Posterior vena cava (tissue), 2 donors: ENCODE measurements around the gene ZNF701. TPM values are rescaled to one million over a fixed set of nuclear protein-coding genes. Genes with fewer than 3 reads are reported as not detected.
"Not testable (repeated sequence)": the region's sequence is repeated elsewhere in the genome, so short reads cannot be mapped to it uniquely, and the experiment has no call there.

Source experiments
- DNase-seq: peaks from one replicate; pipeline ENCODE4 v3.0.0-alpha.2; 2020; ENCODE audit warnings: low spot score
- intact Hi-C, 2 donors: fragments of 100-400 bp; cut with DNase I; formaldehyde crosslinking; loops; one replicate each; pipeline versions ENCODE4 v1.14.1 to v1.14.2; 2022 to 2023
- long read RNA-seq, 2 donors: library from polyadenylated mRNA; unstranded; transcript quantifications; one replicate each; pipeline ENCODE4 v2.0.0, GENCODE V29; 2020 to 2021
- total RNA-seq, 2 donors: library from RNA; stranded (reverse); fragmentation: NEBNext Ultra II Directional; extraction: Animal tissue kit (Norgen Biotek cat#: 25700); gene quantifications; one replicate each; pipeline ENCODE4 v1.2.1, GENCODE V29; 2021
- donor health status: DM: yes; HTN: yes; CAD: no.
- donor health status: DM: yes; HTN: yes; CAD: no.

ZNF701 gene
- total RNA-seq, result 10 to 100 TPM; 11.3 to 16.0 TPM
- long read RNA-seq, donor 1, partial matches to known transcripts, result 0 of 3 reads
- long read RNA-seq, donor 1, other reads (novel, unspliced or antisense), result 1 of 3 reads
- long read RNA-seq, donor 2, partial matches to known transcripts, result 1 of 3 reads
- long read RNA-seq, donor 2, other reads (novel, unspliced or antisense), result 1 of 3 reads

DNA sequence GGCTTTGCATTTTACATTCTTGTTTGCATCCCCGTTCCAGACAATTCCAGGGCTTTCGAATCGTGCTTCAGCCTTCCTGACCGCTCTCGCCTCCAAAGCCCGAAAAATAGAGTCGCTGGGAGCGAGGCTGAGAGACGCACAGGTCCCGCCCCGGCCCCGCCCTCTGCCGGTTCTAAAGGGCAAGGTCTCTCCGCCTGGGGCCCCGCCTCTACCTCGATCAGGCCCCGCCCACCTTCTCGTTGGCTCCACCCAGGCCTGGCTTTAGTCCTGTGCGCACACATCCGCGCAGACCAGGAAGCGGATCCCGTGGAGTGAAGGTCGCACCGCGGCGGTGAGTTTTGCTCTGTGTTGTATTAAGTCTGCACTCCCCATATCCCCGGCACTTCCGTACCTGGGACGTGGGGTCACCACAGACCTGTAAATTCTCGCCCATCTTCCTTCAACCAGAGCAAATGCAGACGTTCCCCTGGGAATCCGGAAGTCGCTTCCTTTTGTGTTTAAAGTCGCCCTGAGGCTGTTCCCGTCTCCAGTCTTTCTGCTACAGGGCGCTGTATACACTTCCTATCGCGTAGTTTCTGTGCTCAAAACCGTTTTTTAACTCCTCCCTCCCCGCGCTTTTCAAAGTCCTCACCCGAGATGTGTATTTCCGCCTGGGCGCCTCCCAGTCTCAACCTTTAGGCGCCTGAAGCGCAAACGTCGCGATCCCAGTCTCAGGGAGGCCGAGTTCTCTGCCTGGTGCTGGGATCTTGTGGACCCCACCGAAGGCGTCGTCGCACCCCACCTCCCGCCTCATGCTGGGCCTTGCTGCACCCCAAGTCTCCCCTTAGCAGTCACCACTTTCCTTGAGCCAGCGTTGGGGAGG lies at the start of gene ZNF701:
Gene ZNF701 (plus strand): TSS at position 288 of the 862 bp plus-strand sequence. CDS start 3,861 bp downstream, outside the sequence.
- peak; percentile 99 for DNase-seq
- intact Hi-C loops, result no loop called here

GRCh38 chr19:52522551-52522950 lies 47.5 kb upstream of the ZNF701 start:
- intact Hi-C loops, result no loop called here
- DNase-seq, result no peak

- intact Hi-C loops, result no loop called here
- no peak for DNase-seq
Observed at GRCh38 chr19:52524086-52524485, 46.0 kb upstream of the ZNF701 start.

GRCh38 chr19:52527134-52527955 lies 42.7 kb upstream of the ZNF701 start, which contains the start of gene ZNF808:
TSS of gene ZNF808 (plus strand) at chr19:52527668. CDS start at chr19:52543285, 15,617 bp downstream.
- peak; percentile 99 for DNase-seq
- intact Hi-C loops, result no loop called here

DNA sequence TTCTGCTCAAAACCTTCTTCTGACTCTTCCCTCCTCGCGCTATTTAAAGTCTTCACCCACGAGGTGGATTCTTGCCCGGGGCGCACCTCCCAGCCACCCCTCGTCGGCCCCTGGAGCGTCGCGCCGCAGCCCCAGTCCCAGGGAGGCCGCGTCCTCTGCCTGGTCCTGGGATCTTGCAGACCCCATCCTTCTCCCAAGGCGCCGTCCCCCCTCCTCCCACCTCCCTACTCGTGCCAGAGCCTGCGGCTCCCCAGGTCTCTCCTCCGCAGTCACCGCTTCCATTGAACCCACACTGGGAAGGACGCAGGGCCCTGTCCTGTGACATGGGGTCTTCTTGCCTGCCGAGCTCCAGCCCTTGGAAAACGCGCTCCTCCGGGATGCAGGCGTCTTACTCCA lies 42.1 kb upstream of the ZNF701 start:
- DNase-seq, result peak; percentile 77

DNA sequence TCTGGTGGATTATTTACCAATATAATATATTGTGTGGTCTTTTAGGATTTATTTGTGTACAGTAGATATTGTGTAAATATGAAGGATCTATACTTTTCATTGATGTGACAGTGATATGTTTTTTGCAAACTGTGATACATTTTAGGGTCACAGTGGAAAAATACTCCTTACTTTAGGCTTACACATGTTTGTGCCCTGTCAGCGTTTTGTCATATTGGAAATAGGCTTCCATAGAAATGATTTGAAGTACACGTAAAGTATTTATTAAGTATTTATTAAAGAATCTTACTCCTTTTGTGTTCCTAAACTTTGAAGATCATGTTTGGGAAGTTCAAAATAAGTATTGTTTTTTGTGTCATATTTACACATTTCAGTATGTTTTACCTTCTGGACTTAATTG lies 37.6 kb upstream of the ZNF701 start:
- intact Hi-C loops, result no loop called here
- DNase-seq, result no peak

More for the DNA sequence above, 42.1 kb upstream of the ZNF701 start:
- intact Hi-C loops, result no loop called here

DNA sequence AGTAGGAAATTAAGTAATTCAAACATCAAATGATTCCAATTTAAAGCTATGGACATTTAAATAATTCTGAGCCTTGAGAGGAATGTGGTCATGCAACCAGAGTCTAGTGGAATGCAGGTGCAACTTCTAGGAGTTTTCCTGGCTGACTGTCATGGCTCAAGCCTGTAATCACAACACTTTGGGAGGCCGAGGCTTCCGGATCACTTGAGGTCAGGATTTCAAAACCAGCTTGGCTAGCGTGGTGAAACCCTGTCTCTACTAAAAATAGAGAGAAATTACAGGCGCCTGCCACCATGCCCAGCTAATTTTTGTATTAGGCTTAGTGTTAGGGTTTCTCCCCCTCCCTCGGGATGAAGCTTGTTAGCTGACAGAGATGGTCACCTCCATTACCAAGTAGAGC lies 36.2 kb upstream of the ZNF701 start:
- intact Hi-C loops, result no loop called here

GRCh38 chr19:52535385-52535770 lies 34.7 kb upstream of the ZNF701 start:
- intact Hi-C loops, result not testable (repeated sequence)
- peak; percentile 79 for DNase-seq

More for the DNA sequence above, 36.2 kb upstream of the ZNF701 start:
- peak; percentile 54 for DNase-seq

DNA sequence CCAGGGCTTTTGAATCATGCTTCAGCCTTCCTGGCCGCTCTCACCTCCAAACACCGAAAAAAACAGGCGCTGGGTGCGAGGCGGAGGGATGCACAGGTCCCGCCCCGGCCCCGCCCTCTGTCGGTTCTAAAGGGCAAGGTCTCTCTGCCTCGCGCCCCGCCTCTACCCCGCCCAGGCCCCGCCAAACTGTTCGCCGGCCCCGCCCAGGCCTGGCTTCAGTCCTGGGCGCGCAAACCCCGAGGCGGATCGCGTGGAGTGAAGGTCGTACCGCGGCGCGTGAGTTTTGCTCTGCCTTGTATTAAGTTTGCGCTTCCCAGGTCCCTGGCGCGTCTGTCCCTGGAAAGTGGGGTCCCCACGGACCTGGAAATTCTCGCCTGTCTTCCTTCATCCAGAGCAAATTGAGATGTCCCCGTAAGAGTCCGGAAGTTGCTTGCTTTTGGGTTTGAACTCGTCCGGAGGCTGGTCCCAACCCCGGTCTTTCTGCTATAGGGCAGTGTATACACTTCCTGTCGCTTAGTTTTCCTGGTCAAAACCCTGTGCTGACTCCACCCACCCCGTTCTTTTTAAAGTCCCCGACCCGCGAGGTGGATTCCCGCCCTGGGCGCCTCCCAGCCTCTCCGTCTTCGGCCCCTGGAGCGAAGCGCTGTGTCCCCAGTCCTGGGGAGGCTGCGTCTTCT lies 34.2 kb upstream of the ZNF701 start:
- peak; percentile 96 for DNase-seq
- intact Hi-C loops, result no loop called here

DNA sequence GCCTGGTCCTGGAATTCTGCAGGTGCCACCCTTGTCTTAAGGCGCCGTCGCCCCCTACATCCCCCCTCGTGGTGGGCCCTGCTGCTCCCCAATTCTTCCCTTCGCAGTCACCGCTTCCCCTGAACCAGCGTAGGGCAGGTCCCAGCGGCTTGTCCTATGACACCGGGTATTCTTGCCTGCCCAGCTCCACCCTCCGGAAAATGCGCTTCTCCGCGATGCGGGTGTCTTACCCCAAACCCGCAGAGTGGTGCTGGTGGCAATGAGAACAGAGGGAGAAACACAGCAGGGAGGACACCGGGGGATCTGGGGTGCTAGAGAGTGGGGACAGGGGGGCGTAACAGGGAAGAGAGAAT lies 33.7 kb upstream of the ZNF701 start:
- peak; percentile 79 for DNase-seq
- intact Hi-C loops, result no loop called here

DNA sequence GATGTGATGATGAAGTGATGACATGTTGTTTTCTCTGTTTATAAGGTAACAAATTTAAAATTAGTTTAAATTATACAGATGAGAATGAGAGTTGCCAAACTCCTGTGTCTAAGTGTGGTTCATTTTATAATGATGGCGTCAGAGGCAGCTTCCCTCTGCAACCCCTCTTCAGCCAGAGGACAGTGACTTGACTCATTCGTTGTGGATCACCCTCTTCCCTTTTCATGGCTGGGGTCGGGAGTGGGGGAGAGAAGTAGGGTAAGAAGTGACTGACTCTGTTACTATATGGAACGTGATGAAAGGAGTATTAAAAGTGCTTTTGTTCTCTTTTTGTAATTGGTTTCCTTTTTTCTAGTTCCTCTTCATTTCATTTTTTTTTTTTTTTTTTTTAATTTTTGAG lies 31.3 kb upstream of the ZNF701 start:
- intact Hi-C loops, result not testable (repeated sequence)

DNA sequence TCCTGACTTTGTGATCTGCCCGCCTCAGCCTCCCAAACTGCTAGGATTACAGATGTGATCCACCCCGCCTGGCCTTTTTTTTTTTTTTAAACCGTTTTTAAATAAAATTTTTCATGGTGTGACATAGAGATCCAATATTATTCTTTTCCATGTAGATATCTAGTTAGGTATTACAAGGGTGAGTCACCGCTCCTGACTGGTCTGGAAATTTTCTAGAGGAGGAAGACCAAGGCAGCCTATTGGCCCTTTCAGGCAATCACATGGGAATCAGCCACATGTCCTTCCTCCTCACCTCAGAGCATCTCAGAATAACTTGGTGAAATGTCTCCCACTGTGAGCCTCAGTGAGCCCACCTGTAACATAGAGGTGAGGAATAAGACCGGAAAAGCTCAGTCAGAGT lies 28.9 kb upstream of the ZNF701 start:
- intact Hi-C loops, DNase-seq: not testable (repeated sequence)

More for the DNA sequence above, 31.3 kb upstream of the ZNF701 start:
- not testable (repeated sequence) for DNase-seq

DNA sequence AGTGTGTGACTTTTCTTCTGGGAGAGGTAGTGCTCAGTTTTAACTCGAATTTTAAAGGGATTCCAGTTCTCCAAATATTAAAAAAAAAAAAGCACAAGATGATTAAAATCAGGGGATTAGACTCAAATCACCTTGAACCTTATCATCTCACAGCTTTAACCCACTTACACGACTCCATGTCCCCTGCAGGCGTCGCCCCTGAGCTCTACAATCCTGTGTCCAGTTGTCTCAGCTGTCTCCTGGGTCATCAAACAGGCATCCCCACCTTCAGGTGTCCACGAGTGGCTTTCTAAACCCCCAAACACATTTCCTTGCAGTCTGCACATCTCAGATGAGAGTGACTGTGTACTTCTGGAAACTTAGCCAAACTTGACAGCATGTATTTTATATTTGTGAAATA lies 28.5 kb upstream of the ZNF701 start:
- DNase-seq, result no peak
- intact Hi-C loops, result no loop called here

DNA sequence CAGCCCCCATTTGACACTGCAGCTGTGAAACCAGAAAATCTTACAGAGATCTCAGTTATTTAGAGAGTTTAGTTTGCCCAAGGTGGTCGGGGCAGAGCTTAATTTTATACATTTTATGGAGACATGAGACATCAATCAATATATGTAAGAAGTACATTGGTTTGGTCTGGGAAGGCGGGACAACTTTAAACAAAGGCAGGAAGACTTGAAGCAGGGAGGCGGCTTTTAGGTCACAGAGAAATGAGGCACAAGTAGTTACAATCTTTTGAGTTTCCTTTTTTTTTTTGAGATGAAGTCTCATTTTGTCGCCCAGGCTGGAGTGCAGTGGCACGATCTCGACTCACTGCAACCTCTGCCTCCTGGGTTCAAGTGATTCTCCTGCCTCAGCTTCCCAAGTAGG lies 27.5 kb upstream of the ZNF701 start:
- DNase-seq, intact Hi-C loops: not testable (repeated sequence)

GRCh38 chr19:52542984-52543664 lies 27.0 kb upstream of the ZNF701 start:
- intact Hi-C loops, result no loop called here
- DNase-seq, result no peak

DNA sequence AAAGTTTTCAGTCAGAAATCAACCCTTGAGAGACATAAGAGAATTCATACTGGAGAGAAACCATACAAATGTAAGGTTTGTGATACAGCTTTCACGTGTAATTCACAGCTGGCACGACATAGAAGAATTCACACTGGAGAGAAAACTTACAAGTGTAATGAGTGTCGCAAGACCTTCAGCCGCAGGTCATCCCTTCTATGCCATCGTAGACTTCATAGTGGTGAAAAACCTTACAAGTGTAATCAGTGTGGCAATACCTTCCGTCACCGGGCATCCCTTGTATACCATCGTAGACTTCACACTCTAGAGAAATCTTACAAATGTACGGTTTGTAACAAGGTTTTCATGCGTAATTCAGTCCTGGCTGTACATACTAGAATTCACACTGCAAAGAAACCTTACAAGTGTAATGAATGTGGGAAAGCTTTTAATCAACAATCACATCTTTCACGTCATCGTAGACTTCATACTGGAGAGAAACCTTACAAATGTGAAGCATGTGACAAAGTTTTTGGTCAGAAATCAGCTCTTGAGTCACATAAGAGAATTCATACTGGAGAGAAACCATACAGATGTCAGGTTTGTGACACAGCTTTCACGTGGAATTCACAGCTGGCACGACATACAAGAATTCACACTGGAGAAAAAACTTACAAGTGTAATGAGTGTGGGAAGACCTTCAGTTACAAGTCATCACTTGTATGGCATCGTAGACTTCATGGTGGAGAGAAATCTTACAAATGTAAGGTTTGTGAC lies 15.7 kb upstream of the ZNF701 start:
- no peak for DNase-seq
- intact Hi-C loops, result no loop called here

GRCh38 chr19:52557231-52557995 lies 12.7 kb upstream of the ZNF701 start:
- DNase-seq, result no peak
- intact Hi-C loops, result no loop called here
